OCI-LY3 (cell line): Measurements from ENCODE around the gene CDH15.

Experiments used
- EZH2phosphoT487 ChIP-seq: fragments of 200-600 bp; shearing (Covaris generic); IDR thresholded peaks from 2 replicates; pipeline ENCODE4 v1.6.1; 2018; ENCODE audit warnings: antibody characterized with exemption, mixed run types, low read depth
- TF ChIP-seq, protein P1 (sequence below): fragments of 200-600, 300-600 bp; sonication (generic); IDR thresholded peaks from 2 replicates; pipeline ENCODE4 v1.5.1; 2014; ENCODE audit warnings: antibody characterized with exemption, low read length, low read depth

DNA sequence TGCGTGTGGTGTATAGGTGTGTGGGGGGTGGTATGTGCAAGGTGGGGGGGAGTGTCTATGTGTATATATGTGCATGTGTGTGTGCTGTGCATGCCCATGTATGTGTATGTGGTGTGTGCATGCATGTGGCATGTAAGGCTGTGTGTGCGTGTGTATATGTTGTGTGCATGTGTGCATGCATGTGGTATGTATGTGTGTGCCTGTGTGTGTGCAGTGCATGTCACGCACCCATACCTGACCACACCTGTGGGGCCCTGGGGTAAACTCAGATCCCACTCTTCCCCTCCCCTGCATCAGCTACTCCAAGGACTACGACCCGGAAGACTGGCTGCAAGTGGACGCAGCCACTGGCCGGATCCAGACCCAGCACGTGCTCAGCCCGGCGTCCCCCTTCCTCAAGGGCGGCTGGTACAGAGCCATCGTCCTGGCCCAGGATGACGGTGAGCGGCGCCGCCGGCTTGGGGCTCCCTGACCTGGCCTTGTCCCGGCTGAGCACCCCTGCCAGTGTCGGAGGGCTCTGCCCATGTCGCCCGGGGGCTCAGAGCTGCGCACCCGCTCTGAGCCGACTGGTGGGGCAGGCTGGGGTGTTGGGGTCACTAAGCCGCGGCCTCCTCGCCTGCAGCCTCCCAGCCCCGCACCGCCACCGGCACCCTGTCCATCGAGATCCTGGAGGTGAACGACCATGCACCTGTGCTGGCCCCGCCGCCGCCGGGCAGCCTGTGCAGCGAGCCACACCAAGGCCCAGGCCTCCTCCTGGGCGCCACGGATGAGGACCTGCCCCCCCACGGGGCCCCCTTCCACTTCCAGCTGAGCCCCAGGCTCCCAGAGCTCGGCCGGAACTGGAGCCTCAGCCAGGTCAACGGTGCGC is 19.7 kb downstream of the CDH15 start:
- TF ChIP-seq, protein P1, sequence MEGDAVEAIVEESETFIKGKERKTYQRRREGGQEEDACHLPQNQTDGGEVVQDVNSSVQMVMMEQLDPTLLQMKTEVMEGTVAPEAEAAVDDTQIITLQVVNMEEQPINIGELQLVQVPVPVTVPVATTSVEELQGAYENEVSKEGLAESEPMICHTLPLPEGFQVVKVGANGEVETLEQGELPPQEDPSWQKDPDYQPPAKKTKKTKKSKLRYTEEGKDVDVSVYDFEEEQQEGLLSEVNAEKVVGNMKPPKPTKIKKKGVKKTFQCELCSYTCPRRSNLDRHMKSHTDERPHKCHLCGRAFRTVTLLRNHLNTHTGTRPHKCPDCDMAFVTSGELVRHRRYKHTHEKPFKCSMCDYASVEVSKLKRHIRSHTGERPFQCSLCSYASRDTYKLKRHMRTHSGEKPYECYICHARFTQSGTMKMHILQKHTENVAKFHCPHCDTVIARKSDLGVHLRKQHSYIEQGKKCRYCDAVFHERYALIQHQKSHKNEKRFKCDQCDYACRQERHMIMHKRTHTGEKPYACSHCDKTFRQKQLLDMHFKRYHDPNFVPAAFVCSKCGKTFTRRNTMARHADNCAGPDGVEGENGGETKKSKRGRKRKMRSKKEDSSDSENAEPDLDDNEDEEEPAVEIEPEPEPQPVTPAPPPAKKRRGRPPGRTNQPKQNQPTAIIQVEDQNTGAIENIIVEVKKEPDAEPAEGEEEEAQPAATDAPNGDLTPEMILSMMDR, result no peak
- no peak for TF ChIP-seq EZH2phosphoT487
